ENCODE measurements around the gene KLF7.

KLF7 gene

GRCh38 chr2:207148020-207148419, 17.7 kb downstream of the KLF7 start:
- DNase-seq: no peak

DNA sequence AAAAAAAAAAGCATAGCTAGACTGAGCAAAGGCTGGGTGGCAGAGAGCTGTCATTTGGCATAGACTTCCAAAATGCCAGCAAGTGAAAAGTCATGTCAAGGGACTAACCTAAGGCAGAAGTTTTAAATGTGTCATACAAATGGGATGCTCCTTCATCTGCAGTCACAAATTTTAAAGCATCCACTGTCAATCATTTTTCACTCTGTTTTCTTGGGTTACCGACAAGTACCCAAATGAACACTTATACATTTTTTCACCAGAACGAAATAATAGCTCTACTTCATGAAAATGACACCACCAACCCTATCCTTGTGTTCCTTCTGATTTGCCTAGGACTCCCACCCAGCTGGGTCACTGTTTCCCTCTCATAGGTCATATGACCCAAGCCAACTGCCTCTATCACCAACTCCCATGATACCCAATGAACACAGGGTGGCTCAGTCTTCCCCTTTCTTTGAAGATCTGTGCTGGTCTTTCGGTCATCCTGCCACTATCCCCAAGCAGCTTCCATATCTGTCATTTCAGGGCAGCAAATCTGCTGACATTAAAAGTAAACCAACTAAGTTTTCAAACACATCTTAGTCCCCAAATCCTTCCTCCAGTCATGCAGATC, 21.5 kb downstream of the KLF7 start:
- DNase-seq: no peak

DNA sequence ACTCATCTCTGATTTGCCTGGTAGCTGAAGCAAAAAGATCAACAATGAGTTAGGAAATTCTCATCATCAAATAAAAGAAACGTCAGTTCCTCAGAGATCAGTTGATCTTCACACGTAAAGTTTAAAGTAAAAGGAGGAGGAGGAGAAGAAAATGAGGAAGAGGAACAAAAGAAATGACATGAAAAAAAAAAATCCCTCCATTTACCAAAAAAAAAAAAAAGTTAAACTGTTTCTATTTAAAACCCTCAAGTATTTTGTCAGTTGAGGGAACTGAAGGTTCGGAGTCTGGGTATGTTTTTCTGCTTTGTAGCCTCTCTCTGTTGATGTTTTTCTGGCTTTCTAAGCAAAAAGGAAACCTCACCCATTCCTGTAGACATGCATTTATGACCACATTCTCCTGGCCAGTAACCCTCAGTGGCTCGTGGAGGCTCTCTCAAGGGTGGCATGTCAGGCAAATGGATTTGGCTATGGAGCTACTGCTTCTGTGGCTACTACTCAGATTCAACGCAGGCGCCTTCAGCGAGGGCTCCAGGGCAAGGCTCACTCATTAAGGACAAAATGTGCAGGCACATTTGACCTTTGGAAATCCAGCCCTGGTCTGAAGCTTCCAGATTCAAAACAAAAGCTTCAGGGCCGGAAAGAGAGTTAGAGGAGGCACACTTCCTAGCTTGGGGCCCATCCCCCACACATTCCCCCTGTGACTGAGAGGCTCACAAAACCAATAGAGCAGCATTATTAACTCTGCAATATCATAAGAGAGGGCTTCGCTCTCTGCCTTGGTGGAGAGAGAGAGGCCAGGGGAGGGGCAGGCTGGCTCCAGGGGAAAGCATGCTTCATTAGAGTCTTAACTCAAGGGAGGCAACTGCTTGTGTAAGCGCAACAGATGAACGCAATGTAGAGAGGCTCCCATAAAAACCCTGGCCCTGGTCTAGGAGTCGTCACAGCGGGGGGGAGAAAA, 22.3 kb downstream of the KLF7 start:
- DNase-seq: peak in 1 of 2 experiments; percentile 42

DNA sequence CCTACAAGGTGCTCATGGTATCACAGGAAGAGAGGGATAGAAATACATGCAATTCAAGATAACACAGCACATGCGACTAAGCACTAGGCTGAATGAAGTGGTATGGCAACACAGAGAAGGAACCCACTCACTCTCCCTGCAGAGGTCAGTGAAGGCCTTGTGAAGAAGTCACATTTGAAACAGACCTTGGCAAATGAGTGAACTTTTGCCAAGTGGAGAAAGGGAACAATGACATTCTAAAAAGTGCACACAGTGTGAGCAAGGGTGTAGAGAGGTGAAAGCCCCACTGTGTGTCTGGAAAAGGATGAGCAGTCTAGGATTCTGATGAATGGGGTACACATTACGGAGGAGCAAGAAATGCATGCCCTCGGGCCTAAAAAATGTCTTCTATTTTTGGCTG, 23.3 kb downstream of the KLF7 start:
- DNase-seq: no peak

DNA sequence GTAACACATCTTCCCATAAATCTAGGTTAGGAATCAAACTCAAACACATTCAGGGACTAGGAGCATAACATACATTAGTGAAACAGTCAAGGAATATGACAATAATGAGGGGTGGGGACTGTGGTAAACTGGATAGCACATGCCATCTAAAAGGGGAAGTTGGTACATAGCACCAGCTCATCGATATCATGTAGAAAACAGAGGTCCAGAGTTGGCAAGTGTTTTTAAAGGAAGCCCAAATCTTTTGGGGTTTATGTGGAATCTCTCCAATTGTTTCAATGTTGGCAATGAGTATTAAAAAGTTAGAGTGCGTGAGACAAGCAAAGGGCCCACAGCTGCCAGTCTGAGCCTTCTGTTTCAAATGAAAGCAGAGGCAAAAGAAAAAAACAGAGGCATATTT, 24.4 kb downstream of the KLF7 start:
- no peak for DNase-seq

GRCh38 chr2:207140265-207140664, 25.5 kb downstream of the KLF7 start:
- no peak for DNase-seq

- DNase-seq: no peak
Observed at GRCh38 chr2:207139552-207139951, 26.2 kb downstream of the KLF7 start.

DNA sequence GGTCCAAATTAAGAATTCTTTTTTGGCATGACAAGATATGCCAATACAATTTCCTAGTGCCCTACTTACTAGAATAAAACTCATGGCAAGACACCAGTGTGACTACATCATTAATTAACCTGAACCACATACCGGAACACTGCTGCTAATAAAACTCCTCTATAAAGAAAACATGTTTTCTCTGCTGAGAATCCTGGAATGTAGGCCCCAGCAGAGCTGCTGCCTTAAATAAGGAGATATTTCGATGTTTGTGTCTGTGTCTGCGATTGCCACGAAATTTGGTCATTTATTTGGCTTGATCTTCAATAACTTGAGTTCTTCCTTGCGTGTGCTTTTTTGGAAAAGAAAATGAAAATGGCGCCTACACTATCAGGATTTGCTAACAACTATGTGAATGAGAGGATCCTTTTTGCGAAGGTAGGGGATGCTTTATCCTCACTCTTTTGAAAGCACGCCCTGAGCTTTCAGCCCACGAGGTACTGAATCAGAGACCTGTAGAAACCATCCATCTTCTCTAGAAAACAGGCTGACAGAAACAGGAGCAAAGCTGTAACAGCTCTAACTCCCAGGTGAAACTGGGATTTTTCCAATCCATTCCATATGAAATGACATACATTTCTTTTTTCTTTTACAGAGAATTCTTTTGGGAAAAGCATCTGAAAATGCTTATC, 27.0 kb downstream of the KLF7 start:
- no peak for DNase-seq

DNA sequence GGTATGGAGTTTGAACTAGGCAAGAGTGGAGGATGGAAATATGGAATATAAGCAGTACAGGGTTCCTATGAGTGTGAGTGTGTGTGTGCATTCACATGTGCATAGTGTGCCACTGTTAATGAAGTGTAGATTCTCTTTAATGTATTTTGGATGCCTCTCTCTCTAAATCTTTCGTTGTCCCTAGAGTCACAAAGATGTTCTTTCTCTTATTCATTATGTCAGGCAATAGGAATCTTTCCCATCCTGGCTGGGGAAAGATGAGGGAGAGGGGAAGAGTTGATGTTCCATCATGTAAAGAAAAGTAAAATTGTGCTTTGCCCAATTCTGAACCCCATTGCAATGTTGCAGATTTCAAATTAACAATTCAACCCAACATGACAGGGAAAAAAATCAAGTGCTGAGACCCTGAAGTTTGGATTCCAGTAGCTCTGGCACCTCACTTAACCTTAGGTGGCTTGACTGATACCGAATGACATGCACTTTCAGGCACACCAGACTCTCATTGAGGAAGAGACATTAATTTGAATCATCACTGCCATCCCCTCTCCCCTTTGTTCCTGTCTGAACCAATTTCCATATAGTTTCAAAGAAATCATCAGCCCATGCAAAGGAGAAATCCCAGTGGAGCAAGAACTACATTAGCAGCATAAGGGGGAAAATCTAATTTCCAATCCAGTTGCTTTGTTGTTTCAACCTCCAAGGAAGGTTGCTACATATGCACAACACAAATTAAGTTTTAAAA, 28.0 kb downstream of the KLF7 start:
- no peak for DNase-seq

DNA sequence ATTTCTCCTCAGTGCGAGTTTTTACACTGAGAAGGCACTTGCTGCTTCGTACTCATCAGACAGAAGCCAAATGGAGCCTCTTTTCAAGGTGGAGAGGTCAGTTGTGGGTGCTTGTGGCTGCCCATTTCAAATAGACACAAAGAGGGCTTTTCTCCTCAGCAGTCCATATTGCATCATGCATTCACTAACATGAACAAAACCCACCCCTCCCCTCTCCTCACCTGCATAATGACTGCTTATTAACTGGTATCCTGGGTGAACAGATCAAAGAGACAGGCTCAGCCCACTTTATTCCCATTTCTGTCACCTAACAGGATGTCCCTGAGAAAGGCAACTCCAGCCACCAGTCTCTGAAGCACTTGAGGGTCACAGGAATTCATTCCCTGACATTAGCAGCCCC, 28.9 kb downstream of the KLF7 start:
- DNase-seq: peak; percentile 29 to 66

- no peak for DNase-seq
Observed at GRCh38 chr2:207135801-207136457, 29.8 kb downstream of the KLF7 start.

DNA sequence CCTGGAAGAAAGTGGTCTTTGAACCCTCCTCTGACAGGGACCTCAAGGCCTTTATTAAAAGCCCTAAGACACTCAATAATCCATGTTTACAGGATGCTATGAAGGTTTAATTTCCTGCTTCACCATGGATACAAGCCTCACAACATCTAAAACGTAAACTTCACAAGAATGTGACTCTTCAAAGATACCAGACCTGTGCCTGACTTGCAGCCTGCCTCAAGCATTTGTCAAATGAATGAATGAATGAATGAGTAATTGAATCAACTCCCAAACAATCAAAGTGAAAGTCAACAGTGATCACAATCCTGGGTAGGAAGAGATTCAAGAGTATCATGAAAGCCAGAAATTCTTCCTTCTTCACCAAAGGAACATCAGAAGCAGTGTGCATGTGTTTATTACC, 30.4 kb downstream of the KLF7 start:
- no peak for DNase-seq

DNA sequence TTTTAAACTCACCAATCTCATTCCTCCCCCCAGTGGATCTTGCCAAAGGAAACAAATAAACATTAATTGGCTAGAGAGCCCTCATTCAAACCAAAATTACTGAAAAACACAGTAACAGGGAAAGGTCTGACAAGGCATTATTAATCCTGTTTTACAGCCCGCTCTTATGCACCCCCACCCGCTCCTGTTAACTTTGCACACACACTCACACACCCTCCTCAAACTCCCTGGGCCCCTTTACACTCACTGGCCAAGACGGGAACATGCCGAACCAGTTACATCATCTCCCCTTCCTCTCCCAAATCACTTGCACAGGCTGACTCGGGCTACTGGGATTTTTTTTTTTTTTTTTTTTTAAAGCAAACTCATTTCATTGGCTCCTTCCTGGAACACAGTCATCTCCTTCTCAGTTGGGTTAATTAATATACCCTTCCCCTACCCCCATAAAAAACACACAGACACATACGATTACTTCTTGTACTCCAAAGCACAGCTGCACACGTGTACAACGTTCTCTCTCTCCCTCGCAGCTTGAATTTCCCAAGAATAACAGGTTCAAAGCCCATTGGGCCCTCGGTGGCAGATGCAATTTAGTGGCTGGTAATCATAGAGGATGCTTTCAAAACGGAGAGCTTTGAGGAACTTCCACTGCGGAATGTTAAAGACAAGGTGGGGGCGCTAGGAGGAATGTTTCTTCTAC, 31.8 kb downstream of the KLF7 start:
- DNase-seq: peak; percentile 74 to 89

GRCh38 chr2:207133458-207133819, 32.3 kb downstream of the KLF7 start:
- DNase-seq: peak; percentile 89 to 97

- no peak for DNase-seq
Observed at GRCh38 chr2:207132019-207132418, 33.7 kb downstream of the KLF7 start.

DNA sequence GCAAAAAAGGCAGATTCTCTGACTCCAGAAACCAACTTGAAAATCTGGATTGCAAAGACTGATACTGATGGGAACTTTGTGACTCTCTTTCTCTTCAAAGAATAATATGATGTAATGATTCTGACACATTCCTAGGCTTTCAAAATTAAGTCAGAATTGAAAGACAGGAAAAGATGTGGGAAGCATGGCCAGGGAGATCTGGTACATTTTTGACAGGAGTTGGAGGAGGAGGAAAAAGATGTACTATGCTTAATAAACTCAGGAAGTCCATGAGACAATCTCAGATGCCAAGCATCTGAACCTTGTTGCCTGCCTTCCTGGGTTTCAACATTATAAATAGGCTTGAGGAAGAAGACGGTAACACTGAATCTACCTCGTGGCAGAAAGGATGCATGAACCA, 34.2 kb downstream of the KLF7 start:
- DNase-seq: no peak

- no peak for DNase-seq
Observed at GRCh38 chr2:207130958-207131521, 34.7 kb downstream of the KLF7 start.

DNA sequence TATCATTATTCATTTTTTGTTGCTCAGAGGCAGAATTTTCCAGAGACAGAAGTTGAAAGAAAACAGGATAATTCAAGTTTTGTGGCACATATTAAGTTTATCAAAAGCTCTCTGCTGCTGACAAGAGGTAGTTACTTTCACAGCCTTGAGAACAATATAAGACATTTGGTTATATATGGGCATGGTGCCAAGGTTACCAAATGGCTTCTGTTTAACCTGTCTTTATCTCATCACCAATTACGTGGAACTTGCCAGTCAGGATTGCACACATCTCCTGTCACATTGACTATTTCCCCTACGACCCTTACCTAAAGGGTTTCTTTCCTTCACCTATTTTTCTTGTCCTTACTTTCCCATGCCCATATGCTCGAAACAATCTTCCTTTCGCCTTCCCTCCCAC, 35.9 kb downstream of the KLF7 start:
- peak; percentile 11 to 30 for DNase-seq

GRCh38 chr2:207128867-207129266, 36.9 kb downstream of the KLF7 start:
- no peak for DNase-seq

DNA sequence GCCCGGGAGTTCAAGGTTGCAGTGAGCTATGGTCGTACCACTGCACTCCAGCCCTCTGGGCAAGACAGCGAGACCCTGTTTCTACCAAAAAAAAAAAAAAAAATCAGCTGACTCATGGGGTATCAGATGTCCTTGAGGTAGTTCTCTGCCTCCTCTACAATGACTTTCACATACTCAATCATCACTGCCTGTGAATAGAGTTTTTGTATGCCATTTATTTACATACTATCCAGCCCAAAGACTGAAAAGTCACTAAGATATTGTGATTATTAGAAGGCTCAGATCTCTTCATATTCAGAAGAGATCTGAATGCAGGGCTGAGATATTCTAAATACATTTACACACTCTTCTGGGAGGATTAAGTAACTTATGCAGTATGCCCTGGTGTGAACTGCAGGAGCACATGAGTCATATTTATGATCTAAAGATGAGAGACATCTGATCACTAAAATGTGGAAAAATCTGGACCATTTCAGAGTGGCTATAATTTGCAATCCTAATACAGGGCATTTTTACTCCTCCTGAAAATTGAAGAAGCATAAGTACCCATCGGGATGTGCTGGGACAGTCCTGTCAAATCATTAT, 38.9 kb downstream of the KLF7 start:
- DNase-seq: no peak

GRCh38 chr2:207123776-207124391, 41.9 kb downstream of the KLF7 start:
- DNase-seq: no peak

Measured in NCI-H2081 (cell line).